ENCODE results near the gene HAGH.

Gene HAGH

DNA sequence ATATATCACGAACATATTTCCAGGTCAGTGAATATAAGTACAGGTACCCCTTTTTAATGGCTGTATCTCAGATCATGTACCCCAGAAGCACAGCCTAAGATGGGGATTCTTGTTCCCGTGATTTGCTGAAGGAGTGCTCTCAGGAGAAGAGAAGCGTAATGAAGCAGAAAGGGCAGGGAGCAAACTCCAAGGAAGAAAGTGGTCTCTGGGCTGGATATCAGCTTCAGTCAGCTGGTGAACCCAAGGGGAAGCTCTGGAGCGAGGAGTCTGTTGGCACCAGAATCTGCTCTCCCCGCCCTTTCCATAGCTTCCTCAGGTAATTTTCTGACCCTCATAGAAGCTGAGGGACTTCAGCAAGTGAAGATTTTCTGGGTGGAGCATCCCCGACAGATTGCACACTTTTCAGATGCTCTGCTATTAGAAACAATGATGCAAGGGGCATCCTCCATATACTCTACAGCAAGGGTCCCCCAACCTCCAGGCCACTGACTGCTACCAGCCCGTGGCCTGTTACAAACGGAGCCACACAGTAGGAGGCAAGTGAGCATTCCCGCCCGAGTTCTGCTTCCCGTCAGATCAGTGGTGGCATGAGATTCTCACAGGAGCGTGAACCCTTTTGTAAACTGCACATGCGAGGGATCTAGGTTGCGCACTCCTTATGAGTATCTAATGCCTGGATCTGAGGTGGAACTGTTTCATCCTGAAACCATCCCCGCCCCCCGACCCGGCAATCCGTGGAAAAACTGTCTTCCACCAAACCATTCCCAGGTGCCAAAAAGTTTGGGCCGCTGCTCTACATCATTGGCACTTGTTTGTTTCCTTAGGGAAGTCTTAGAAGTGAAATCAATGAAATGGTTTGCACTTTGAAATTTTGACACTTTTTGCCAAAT, 4.8 kb upstream of the HAGH start:
- Histone ChIP-seq H3K9me3 (ENCODE audit: control insufficient read depth, low read length) (no peaks in the 10 kb centered on the region), H3K4me3 (ENCODE audit: extremely low read depth, insufficient read depth, low read length, poor library complexity, severe bottlenecking) (no peak overlapping the region), H3K36me3 (ENCODE audit: control insufficient read depth, insufficient read depth, low read length) (peaks cover 26% of the 10 kb centered on the region), H3K4me1 (ENCODE audit: control insufficient read depth, insufficient read depth, low read length, poor library complexity, severe bottlenecking) (peaks cover 4% of the 10 kb centered on the region), H3K27ac (ENCODE audit: low read depth, low read length, severe bottlenecking) (no peak overlapping the region)
- 91 to 94% methylated on average over 11 to 17 of the region's 19 CpGs for WGBS, 2 experiments (ENCODE audit: insufficient coverage in 2 of 2)

DNA sequence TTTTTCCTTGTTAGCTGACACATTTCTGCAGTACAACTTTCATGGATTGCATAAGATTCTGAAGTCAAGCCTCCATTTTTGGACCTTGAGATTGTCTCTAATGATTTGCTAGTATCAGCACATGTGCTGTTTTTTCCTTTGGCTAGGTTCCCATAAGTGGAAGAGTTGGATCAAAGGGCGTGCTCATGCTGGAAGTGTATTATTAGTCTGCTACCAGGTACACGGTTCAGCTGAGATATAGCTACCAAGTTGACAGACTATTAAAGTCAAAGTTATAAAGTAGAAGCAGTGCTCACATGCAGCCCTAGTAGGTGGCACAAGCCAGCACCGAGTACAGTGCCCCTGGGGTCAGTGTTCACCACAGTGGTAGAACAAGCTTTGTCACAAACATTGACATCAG, 3.6 kb upstream of the HAGH start:
- H3K4me1 ChIP-seq (ENCODE audit: control insufficient read depth, insufficient read depth, low read length, poor library complexity, severe bottlenecking): peaks cover 4% of the 10 kb centered on the region
- peaks cover 26% of the 10 kb centered on the region for H3K36me3 ChIP-seq (ENCODE audit: control insufficient read depth, insufficient read depth, low read length)
- no peak overlapping the region for H3K4me3 ChIP-seq (ENCODE audit: extremely low read depth, insufficient read depth, low read length, poor library complexity, severe bottlenecking)
- no peak overlapping the region for H3K27ac ChIP-seq (ENCODE audit: low read depth, low read length, severe bottlenecking)
- WGBS, 2 experiments (ENCODE audit: insufficient coverage in 2 of 2): 96 to 100% methylated on average over 1 to 3 of the region's 3 CpGs
- H3K9me3 ChIP-seq (ENCODE audit: control insufficient read depth, low read length): no peaks in the 10 kb centered on the region

DNA sequence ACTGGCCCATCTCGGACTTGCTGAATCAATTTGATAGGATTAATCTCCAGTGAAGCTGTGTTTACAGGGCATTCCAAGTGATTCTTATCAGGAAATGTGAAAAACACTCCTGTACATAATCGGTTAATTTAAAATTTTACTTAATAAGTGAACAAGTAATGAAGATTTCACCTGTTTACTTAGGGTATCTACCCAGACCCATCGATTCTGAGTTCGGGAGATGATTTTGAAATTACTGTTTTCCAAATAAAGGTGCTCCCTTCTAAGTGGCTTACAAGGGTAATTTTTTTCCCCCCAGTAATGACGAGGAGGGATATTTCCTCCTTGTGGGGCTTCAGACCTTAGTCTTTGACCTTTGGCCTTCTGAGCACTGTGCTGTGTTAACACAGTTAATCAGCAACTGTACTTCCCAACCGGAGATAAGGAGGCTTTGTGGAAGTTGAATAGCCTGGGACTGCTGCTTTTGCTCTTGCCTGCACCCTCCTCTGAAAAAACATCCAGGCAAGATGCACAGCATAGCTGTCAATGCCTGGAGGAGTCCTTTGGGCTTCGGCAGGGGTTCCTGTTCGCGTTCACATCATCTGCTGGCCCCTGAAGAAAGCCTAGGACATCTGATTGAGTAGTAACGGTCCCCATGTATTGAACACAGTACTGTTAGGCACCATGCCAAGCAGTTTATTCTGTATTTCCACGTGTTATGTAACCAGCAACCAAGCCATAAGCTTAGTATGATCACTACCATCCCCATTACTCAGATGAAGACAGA, 2.2 kb upstream of the HAGH start:
- whole genome bisulfite sequencing, 2 experiments (ENCODE audit: insufficient coverage in 2 of 2): 96 to 97% methylated on average over 6 to 7 of the region's 11 CpGs
- H3K27ac ChIP-seq (ENCODE audit: low read depth, low read length, severe bottlenecking): no peak overlapping the region
- H3K9me3 ChIP-seq (ENCODE audit: control insufficient read depth, low read length): no peaks in the 10 kb centered on the region
- H3K4me3 ChIP-seq (ENCODE audit: extremely low read depth, insufficient read depth, low read length, poor library complexity, severe bottlenecking): peak overlapping the region; percentile 94
- H3K4me1 ChIP-seq (ENCODE audit: control insufficient read depth, insufficient read depth, low read length, poor library complexity, severe bottlenecking): peaks cover 4% of the 10 kb centered on the region
- H3K36me3 ChIP-seq (ENCODE audit: control insufficient read depth, insufficient read depth, low read length): peaks cover 26% of the 10 kb centered on the region

DNA sequence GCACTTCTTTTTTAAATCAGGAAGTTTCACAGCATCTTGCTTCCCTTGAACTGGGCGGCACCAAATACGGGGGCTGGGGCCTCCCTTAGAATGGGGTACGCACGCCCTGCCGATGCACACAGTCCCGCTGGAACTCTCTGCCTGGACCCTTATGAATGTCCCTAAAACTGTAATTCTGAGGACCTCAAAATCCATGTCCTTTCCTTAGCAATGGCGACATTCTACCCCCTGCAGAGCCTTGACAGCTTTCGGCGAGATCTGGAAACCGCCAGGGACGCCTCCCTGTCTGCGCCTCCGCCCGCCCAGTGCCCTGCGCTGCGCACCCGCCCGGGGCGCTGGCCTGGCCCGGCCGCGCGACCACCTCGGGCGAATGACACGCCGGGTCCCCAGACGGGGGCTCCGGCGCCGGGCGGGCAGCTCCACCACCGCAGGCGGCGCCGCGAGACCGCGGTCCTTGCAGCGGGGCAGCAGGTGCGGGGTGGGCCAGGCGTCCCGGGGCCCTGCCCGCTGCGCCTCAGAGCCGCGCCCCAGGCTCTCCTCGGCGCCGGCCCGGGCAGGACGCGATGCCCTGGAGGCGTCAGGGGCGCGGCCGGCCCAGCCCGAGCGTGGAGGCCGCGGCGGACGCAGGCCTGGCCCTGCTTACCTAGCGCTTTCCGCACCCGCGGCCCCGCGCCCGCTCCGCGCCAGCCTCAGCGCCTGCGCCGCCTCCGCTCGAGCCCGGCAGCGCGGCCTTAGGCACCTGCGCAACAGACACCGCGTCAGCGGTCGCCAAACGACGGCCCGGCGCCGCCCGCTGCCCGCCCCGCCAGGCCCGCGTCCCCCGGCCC, 548 bp downstream of the HAGH start:
- no peak overlapping the region for H3K27ac ChIP-seq (ENCODE audit: low read depth, low read length, severe bottlenecking)
- H3K4me3 ChIP-seq (ENCODE audit: extremely low read depth, insufficient read depth, low read length, poor library complexity, severe bottlenecking): peak overlapping the region; percentile 94
- peaks cover 36% of the 10 kb centered on the region for H3K36me3 ChIP-seq (ENCODE audit: control insufficient read depth, insufficient read depth, low read length)
- H3K4me1 ChIP-seq (ENCODE audit: control insufficient read depth, insufficient read depth, low read length, poor library complexity, severe bottlenecking): peaks cover 4% of the 10 kb centered on the region
- 6% methylated on average over 67 to 72 of the region's 96 CpGs for WGBS, 2 experiments (ENCODE audit: insufficient coverage in 2 of 2)
- no peaks in the 10 kb centered on the region for H3K9me3 ChIP-seq (ENCODE audit: control insufficient read depth, low read length)

DNA sequence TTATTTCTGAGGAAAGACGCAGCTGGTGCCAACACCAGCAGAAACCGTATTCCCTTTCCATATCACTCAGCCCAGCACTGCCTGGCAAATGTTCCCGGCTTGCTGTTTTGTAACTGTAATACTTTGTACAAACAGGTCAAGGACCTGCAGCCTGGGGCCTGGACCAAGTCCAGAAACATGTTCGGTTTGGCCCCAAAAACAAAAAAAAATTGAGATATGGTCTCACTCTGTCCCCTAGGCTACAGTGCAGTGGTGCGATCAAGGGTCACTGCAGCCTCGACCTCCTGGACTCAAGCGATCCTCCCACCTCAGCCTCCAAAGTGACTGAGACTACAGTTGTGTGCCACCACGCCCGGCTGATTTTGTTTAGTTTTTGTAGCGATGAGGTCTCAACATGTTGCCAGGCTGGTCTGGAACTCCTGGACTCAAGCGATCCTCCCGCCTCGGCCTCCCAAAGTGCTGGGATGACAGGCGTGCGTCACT, 1.2 kb downstream of the HAGH start:
- WGBS, 2 experiments (ENCODE audit: insufficient coverage in 2 of 2): 89% methylated on average over 13 to 14 of the region's 15 CpGs
- Histone ChIP-seq H3K4me3 (ENCODE audit: extremely low read depth, insufficient read depth, low read length, poor library complexity, severe bottlenecking) (peak overlapping the region; percentile 94), H3K36me3 (ENCODE audit: control insufficient read depth, insufficient read depth, low read length) (peaks cover 35% of the 10 kb centered on the region), H3K4me1 (ENCODE audit: control insufficient read depth, insufficient read depth, low read length, poor library complexity, severe bottlenecking) (peaks cover 4% of the 10 kb centered on the region), H3K9me3 (ENCODE audit: control insufficient read depth, low read length) (no peaks in the 10 kb centered on the region), H3K27ac (ENCODE audit: low read depth, low read length, severe bottlenecking) (no peak overlapping the region)

DNA sequence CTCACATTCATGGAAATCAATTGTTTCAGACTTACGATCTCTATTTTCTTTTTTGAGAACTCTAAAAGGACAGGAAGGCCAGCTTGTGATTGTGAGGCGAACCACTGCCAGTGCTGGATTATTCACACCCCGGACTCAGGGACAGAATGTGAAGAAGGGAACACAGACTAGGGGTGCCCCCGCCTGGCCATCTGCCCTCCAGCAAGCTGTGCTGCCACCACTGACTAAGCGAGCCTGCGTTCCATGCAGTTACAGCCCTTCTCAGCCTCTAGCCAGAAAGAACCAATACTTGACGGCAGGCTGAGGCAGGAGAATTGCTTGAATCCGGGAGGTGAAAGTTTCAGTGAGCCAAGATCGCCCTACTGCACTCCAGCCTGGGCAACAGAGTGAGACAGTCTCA, 2.8 kb downstream of the HAGH start:
- H3K9me3 ChIP-seq (ENCODE audit: control insufficient read depth, low read length): no peaks in the 10 kb centered on the region
- no peaks in the 10 kb centered on the region for H3K4me1 ChIP-seq (ENCODE audit: control insufficient read depth, insufficient read depth, low read length, poor library complexity, severe bottlenecking)
- 47 to 68% methylated on average over 6 to 8 of the region's 9 CpGs for WGBS, 2 experiments (ENCODE audit: insufficient coverage in 2 of 2)
- H3K36me3 ChIP-seq (ENCODE audit: control insufficient read depth, insufficient read depth, low read length): peaks cover 26% of the 10 kb centered on the region
- H3K4me3 ChIP-seq (ENCODE audit: extremely low read depth, insufficient read depth, low read length, poor library complexity, severe bottlenecking): no peak overlapping the region
- H3K27ac ChIP-seq (ENCODE audit: low read depth, low read length, severe bottlenecking): no peak overlapping the region

DNA sequence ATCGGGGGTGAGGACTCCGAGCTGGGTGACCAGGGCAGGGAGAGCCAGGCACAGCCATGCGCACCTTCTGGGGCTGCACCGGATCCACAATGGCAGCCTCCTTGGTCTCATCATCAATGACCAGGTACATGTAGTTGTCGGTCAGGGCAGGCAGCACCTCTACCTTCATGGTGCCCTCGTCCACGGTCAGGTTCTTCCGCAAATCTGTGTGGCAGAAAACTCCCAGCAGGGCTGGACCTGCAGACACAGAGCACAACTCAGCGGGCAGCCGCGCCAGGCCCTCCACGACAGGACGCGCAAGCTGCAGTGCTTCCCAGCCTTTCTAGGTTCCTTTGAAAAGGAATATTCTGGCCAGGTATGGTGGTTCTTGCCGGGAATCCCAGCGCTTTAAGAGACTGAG, 3.8 kb downstream of the HAGH start:
- Histone ChIP-seq H3K9me3 (ENCODE audit: control insufficient read depth, low read length) (no peaks in the 10 kb centered on the region), H3K4me3 (ENCODE audit: extremely low read depth, insufficient read depth, low read length, poor library complexity, severe bottlenecking) (no peak overlapping the region), H3K36me3 (ENCODE audit: control insufficient read depth, insufficient read depth, low read length) (peaks cover 23% of the 10 kb centered on the region), H3K4me1 (ENCODE audit: control insufficient read depth, insufficient read depth, low read length, poor library complexity, severe bottlenecking) (no peaks in the 10 kb centered on the region), H3K27ac (ENCODE audit: low read depth, low read length, severe bottlenecking) (no peak overlapping the region)
- 93 to 99% methylated on average over 13 to 14 of the region's 16 CpGs for WGBS, 2 experiments (ENCODE audit: insufficient coverage in 2 of 2)

DNA sequence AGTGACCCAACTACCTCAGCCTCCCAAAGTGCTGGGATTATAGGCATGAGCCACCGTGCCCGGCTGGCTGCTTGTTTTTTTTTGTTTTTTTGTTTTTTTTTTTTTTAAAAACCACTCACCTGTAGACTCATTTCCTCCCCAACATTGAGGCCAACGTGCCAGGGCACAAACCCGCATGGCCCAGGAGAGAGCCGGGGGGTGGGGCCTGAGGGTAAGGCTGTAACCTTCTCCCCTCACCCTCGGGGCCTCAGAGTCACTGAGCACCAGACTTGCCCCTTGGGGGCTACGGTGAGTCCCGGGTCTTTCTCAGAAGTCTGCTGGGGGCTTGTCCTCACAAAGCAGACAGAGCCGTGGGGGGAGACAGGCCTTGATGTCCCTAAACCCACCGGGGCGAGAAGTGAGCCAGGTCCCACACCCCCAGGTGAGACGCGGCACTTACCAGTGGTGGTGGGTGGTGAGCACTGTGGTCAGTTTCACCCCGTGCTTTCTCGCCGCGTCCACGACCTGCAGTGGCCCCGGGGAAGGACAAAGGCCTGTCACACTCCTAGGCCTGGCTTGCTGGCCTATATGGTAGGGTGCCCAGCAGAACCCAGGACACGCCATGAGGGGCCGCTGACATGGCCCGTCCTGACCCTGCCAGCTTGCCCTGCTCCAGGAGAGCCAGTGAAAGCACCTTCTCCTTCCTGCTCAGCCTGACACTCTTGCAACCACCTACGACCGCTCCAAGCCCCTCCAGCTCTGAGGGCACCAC, 4.6 kb downstream of the HAGH start:
- H3K4me3 ChIP-seq (ENCODE audit: extremely low read depth, insufficient read depth, low read length, poor library complexity, severe bottlenecking): no peak overlapping the region
- no peaks in the 10 kb centered on the region for H3K9me3 ChIP-seq (ENCODE audit: control insufficient read depth, low read length)
- no peak overlapping the region for H3K27ac ChIP-seq (ENCODE audit: low read depth, low read length, severe bottlenecking)
- peaks cover 26% of the 10 kb centered on the region for H3K36me3 ChIP-seq (ENCODE audit: control insufficient read depth, insufficient read depth, low read length)
- H3K4me1 ChIP-seq (ENCODE audit: control insufficient read depth, insufficient read depth, low read length, poor library complexity, severe bottlenecking): no peaks in the 10 kb centered on the region
- 95 to 98% methylated on average over 19 of the region's 24 CpGs for WGBS, 2 experiments (ENCODE audit: insufficient coverage in 2 of 2)

DNA sequence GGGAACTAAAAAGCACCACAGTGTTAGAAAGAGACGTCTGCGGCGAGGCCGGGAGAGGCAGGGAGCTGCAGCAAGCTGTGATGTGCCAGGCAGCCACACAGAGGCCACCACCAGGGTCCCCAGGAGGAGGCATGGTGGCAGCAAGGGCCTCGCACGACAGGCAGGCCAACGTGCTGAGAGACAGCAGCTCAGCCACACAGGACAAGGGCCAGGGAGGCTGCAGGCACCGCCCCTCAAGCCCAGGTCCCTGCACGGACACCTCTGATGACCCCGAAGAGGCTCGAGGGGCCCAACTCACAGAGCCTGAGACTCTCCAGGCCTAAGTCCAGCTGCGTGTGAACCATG, 5.7 kb downstream of the HAGH start:
- no peak overlapping the region for H3K4me3 ChIP-seq (ENCODE audit: extremely low read depth, insufficient read depth, low read length, poor library complexity, severe bottlenecking)
- no peak overlapping the region for H3K27ac ChIP-seq (ENCODE audit: low read depth, low read length, severe bottlenecking)
- peaks cover 35% of the 10 kb centered on the region for H3K36me3 ChIP-seq (ENCODE audit: control insufficient read depth, insufficient read depth, low read length)
- no peaks in the 10 kb centered on the region for H3K9me3 ChIP-seq (ENCODE audit: control insufficient read depth, low read length)
- 93 to 97% methylated on average over 12 of the region's 12 CpGs for whole genome bisulfite sequencing, 2 experiments (ENCODE audit: insufficient coverage in 2 of 2)
- no peaks in the 10 kb centered on the region for H3K4me1 ChIP-seq (ENCODE audit: control insufficient read depth, insufficient read depth, low read length, poor library complexity, severe bottlenecking)

Data from mesodermal cell (in vitro differentiated cells).